Measurements from ENCODE around the gene SMARCD3. TPM values are rescaled to one million over a fixed set of nuclear protein-coding genes. Genes with fewer than 3 reads are reported as not detected.

The SMARCD3 gene
- total and polyA plus RNA-seq, 2 experiments from 2014 or later: 3.3 to 4.0 TPM

DNA sequence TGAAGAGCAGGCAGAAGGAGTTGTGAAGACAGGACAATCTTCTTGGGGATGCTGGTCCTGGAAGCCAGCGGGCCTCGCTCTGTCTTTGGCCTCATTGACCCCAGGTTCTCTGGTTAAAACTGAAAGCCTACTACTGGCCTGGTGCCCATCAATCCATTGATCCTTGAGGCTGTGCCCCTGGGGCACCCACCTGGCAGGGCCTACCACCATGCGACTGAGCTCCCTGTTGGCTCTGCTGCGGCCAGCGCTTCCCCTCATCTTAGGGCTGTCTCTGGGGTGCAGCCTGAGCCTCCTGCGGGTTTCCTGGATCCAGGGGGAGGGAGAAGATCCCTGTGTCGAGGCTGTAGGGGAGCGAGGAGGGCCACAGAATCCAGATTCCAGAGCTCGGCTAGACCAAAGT lies 14.7 kb downstream of the SMARCD3 start:
- Histone ChIP-seq H3K79me2 (replicated peaks; ENCODE audit: insufficient read depth) (peaks cover 19% of the 10 kb centered on the region), H3K36me3 (ENCODE audit: insufficient read depth) (no peaks in the 10 kb centered on the region), H3K9me2 (ENCODE audit: insufficient read depth) (no peaks in the 10 kb centered on the region), H3F3A (replicated peaks; ENCODE audit: low read depth) (no peaks in the 10 kb centered on the region), H3K27ac (ENCODE audit: low read depth) (no peak overlapping the region), H3K4me3 (peak overlapping the region; percentile 96; the same call in 1 of the 2 replicates), H4K20me1 (replicated peaks; ENCODE audit: insufficient read depth) (peaks cover 18% of the 10 kb centered on the region; the same call in 1 of the 2 replicates), H2AFZ (no peak overlapping the region), H3K4me1 (ENCODE audit: insufficient read depth) (peaks cover 6% of the 10 kb centered on the region; the same call in 1 of the 2 replicates), H3K4me2 (peak overlapping the region; percentile 95; the same call in 1 of the 2 replicates), H3K27me3 (ENCODE audit: insufficient read depth) (no peaks in the 10 kb centered on the region)
- Mint-ChIP-seq H3K9me3 (no peaks in the 10 kb centered on the region), H3K4me1 (peaks cover 13% of the 10 kb centered on the region), H3K27ac (no peak overlapping the region), H3K27me3 (ENCODE audit: insufficient read depth, low read depth, poor library complexity) (peaks cover 8% of the 10 kb centered on the region), H3K36me3 (ENCODE audit: low read depth) (peaks cover 15% of the 10 kb centered on the region; the same call in 2 of the 3 replicates), H3K4me3 (peak overlapping the region; percentile 98)
- TF ChIP-seq ZNF331 (CRISPR knock-in tag; IDR thresholded peaks at IDR 0.05; ENCODE audit: low read depth) (no peak), POLR2AphosphoS5 (IDR thresholded peaks at IDR 0.05; ENCODE audit: low read depth) (no peak), REST (IDR thresholded peaks at IDR 0.05; ENCODE audit: unreplicated experiment) (no peak), EZH2 (IDR thresholded peaks at IDR 0.05; ENCODE audit: low read depth, unreplicated experiment) (no peak), EZH2phosphoT487 (IDR thresholded peaks at IDR 0.05; ENCODE audit: unreplicated experiment) (no peak), ETS1 (IDR thresholded peaks at IDR 0.05) (no peak), STAT1 (IDR thresholded peaks at IDR 0.05; ENCODE audit: unreplicated experiment) (no peak), CREB1 (CRISPR knock-in tag; IDR thresholded peaks at IDR 0.05; ENCODE audit: low read depth) (no peak), ZNF114 (CRISPR knock-in tag; IDR thresholded peaks at IDR 0.05) (no peak), JUNB (IDR thresholded peaks at IDR 0.05; ENCODE audit: unreplicated experiment) (no peak), NANOG (IDR thresholded peaks at IDR 0.05; ENCODE audit: borderline replicate concordance) (no peak)
- TF ChIP-seq, protein P1, sequence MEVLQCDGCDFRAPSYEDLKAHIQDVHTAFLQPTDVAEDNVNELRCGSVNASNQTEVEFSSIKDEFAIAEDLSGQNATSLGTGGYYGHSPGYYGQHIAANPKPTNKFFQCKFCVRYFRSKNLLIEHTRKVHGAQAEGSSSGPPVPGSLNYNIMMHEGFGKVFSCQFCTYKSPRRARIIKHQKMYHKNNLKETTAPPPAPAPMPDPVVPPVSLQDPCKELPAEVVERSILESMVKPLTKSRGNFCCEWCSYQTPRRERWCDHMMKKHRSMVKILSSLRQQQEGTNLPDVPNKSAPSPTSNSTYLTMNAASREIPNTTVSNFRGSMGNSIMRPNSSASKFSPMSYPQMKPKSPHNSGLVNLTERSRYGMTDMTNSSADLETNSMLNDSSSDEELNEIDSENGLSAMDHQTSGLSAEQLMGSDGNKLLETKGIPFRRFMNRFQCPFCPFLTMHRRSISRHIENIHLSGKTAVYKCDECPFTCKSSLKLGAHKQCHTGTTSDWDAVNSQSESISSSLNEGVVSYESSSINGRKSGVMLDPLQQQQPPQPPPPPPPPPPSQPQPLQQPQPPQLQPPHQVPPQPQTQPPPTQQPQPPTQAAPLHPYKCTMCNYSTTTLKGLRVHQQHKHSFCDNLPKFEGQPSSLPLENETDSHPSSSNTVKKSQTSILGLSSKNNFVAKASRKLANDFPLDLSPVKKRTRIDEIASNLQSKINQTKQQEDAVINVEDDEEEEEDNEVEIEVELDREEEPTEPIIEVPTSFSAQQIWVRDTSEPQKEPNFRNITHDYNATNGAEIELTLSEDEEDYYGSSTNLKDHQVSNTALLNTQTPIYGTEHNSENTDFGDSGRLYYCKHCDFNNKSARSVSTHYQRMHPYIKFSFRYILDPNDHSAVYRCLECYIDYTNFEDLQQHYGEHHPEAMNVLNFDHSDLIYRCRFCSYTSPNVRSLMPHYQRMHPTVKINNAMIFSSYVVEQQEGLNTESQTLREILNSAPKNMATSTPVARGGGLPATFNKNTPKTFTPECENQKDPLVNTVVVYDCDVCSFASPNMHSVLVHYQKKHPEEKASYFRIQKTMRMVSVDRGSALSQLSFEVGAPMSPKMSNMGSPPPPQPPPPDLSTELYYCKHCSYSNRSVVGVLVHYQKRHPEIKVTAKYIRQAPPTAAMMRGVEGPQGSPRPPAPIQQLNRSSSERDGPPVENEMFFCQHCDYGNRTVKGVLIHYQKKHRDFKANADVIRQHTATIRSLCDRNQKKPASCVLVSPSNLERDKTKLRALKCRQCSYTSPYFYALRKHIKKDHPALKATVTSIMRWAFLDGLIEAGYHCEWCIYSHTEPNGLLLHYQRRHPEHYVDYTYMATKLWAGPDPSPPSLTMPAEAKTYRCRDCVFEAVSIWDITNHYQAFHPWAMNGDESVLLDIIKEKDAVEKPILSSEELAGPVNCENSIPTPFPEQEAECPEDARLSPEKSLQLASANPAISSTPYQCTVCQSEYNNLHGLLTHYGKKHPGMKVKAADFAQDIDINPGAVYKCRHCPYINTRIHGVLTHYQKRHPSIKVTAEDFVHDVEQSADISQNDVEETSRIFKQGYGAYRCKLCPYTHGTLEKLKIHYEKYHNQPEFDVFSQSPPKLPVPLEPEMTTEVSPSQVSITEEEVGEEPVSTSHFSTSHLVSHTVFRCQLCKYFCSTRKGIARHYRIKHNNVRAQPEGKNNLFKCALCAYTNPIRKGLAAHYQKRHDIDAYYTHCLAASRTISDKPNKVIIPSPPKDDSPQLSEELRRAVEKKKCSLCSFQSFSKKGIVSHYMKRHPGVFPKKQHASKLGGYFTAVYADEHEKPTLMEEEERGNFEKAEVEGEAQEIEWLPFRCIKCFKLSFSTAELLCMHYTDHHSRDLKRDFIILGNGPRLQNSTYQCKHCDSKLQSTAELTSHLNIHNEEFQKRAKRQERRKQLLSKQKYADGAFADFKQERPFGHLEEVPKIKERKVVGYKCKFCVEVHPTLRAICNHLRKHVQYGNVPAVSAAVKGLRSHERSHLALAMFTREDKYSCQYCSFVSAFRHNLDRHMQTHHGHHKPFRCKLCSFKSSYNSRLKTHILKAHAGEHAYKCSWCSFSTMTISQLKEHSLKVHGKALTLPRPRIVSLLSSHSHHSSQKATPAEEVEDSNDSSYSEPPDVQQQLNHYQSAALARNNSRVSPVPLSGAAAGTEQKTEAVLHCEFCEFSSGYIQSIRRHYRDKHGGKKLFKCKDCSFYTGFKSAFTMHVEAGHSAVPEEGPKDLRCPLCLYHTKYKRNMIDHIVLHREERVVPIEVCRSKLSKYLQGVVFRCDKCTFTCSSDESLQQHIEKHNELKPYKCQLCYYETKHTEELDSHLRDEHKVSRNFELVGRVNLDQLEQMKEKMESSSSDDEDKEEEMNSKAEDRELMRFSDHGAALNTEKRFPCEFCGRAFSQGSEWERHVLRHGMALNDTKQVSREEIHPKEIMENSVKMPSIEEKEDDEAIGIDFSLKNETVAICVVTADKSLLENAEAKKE (CRISPR knock-in tag; IDR thresholded peaks at IDR 0.05): no peak
- TF ChIP-seq, protein P2, sequence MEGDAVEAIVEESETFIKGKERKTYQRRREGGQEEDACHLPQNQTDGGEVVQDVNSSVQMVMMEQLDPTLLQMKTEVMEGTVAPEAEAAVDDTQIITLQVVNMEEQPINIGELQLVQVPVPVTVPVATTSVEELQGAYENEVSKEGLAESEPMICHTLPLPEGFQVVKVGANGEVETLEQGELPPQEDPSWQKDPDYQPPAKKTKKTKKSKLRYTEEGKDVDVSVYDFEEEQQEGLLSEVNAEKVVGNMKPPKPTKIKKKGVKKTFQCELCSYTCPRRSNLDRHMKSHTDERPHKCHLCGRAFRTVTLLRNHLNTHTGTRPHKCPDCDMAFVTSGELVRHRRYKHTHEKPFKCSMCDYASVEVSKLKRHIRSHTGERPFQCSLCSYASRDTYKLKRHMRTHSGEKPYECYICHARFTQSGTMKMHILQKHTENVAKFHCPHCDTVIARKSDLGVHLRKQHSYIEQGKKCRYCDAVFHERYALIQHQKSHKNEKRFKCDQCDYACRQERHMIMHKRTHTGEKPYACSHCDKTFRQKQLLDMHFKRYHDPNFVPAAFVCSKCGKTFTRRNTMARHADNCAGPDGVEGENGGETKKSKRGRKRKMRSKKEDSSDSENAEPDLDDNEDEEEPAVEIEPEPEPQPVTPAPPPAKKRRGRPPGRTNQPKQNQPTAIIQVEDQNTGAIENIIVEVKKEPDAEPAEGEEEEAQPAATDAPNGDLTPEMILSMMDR (conservative IDR thresholded peaks at IDR 0.05; ENCODE audit: low read depth in 2 of 2): no peak
- ATAC-seq (no peak), DNase-seq (ENCODE audit: low spot score) (no peak)

Data from GM23338 (cell line).